Prostate gland (tissue), 2 donors: ENCODE data around the gene ERG.

Experiments
- POLR2AphosphoS5 ChIP-seq: sonication (generic); formaldehyde crosslinking; IDR thresholded peaks from one replicate; pipeline ENCODE4 v1.6.1; 2017; ENCODE audit warnings: antibody characterized with exemption
- TF ChIP-seq, protein P1 (sequence below), 4 experiments: fragments of 200-600 bp in 2 of 4; fragments of 450-650 bp in 2 of 4; sonication (generic) in 2 of 4; IDR thresholded peaks; 1 replicate in 3 of 4; 2 replicates in 1 of 4; pipeline ENCODE4 v1.5.1; 2016 to 2019; ENCODE audit warnings: antibody characterized with exemption in 4 of 4, mild to moderate bottlenecking in 2 of 4, moderate library complexity in 2 of 4

DNA sequence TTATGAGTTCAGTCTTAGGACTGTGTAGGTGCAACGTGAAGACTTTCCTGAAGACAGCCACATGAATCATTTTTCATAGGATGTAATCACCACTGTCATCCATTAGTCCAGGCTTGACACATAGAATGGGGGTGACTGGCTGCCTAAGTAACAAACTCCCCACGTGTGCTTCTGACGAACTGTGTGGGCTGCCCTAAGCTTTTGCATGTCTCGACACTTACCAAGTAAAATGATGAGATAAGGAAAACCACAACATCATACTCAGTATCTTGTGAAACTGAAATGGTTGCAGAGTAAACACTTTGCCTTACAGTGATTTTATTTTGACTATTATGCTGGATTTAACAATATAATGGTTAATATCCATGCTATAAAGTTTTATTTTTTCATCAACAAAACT is 19.5 kb downstream of the ERG start:
- no peak for TF ChIP-seq POLR2AphosphoS5
- TF ChIP-seq, protein P1, sequence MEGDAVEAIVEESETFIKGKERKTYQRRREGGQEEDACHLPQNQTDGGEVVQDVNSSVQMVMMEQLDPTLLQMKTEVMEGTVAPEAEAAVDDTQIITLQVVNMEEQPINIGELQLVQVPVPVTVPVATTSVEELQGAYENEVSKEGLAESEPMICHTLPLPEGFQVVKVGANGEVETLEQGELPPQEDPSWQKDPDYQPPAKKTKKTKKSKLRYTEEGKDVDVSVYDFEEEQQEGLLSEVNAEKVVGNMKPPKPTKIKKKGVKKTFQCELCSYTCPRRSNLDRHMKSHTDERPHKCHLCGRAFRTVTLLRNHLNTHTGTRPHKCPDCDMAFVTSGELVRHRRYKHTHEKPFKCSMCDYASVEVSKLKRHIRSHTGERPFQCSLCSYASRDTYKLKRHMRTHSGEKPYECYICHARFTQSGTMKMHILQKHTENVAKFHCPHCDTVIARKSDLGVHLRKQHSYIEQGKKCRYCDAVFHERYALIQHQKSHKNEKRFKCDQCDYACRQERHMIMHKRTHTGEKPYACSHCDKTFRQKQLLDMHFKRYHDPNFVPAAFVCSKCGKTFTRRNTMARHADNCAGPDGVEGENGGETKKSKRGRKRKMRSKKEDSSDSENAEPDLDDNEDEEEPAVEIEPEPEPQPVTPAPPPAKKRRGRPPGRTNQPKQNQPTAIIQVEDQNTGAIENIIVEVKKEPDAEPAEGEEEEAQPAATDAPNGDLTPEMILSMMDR (IDR thresholded peaks at IDR 0.05) = no peak
